Ureter (tissue), 1 donor: ENCODE measurements around the gene SPOCK1. TPM values are rescaled to one million over a fixed set of nuclear protein-coding genes. Genes with fewer than 3 reads are reported as not detected.

Experiments
- DNase-seq: peaks from one replicate; pipeline ENCODE4 v3.0.0-alpha.2; 2020; ENCODE audit warnings: low spot score
- total RNA-seq: library from RNA; stranded (reverse); gene quantifications from one replicate; pipeline ENCODE4 v1.2.4, GENCODE V29; 2023
- donor health status: DM: yes; HTN: yes; CAD: no.

The SPOCK1 gene
- total RNA-seq, 1 donor from 2014 or later, result 15.6 TPM

- DNase-seq, result no peak
Measured at GRCh38 chr5:136927571-136927970, 571.6 kb downstream of the SPOCK1 start.

- no peak for DNase-seq
Measured at GRCh38 chr5:136926073-136926472, 573.1 kb downstream of the SPOCK1 start.

Other genes starting within 250 kb of the SPOCK1 start
- 16.8 TPM for gene KLHL3, start 236.8 kb upstream of the SPOCK1 start, total RNA-seq